Esophagus muscularis mucosa (tissue), 3 donors: ENCODE measurements around the gene MOB1A.

Experiments
- CTCF ChIP-seq, 3 experiments: fragments of 200-600 bp in 2 of 3; fragments of 450-650 bp in 1 of 3; sonication (generic) in 2 of 3; IDR thresholded peaks; one replicate each; pipeline ENCODE4 v1.5.1; 2017 to 2019; ENCODE audit warnings: antibody characterized with exemption in 3 of 3, mild to moderate bottlenecking in 2 of 3, moderate library complexity in 1 of 3
- POLR2A ChIP-seq: fragments of 450-650 bp; IDR thresholded peaks from one replicate; pipeline ENCODE4 v1.6.1; 2017; ENCODE audit warnings: antibody characterized with exemption, moderate library complexity, mild to moderate bottlenecking, low read depth
- POLR2AphosphoS5 ChIP-seq, 2 donors: sonication (generic); formaldehyde crosslinking; IDR thresholded peaks; one replicate each; pipeline ENCODE4 v1.6.1; 2017; ENCODE audit warnings: antibody characterized with exemption in 2 of 2

DNA sequence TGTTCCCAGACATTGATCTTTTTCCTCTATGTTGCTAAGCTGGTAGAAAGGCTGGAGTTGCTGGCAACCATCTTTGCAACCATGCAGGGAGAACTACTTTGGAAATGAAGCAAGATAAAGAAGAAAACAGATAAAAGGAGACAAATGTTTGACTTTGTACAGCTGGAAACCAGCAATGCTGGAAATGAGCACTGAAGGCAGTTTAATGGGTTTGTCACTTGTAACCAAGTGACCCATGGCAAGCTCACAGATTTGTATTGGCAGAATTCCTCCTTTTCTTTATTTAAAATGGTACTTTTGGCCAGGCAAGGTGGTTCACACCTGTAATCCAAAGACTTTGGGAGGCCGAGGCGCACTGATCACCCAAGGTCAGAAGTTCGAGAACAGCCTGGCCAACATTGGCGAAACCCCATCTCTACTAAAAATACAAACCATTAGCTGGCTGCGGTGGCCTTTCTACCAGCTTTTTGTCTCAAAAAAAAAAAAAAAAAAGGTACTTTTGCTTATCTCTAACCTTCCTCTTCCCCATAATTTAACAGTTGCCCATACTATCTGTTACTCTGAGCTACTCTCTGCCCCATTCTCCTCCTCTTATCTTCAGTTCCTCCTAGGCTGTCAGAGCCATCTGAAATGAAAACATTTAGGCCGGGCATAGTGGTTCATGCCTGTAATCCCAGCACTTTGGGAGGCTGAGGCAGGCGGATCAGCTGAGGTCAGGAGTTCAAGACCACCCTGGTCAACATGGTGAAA lies 28.9 kb downstream of the MOB1A start:
- TF ChIP-seq POLR2A (no peak), CTCF (IDR thresholded peaks at IDR 0.05) (no peak), POLR2AphosphoS5 (IDR thresholded peaks at IDR 0.05) (no peak)
